ENCODE data around the gene MEF2A. TPM values are rescaled to one million over a fixed set of nuclear protein-coding genes. Genes with fewer than 3 reads are reported as not detected.

The MEF2A gene
- polyA plus RNA-seq, 3 donors, result 20.3 to 61.8 (median 33.5) TPM

- peaks cover 0 to 10% (median 6%) of the 10 kb centered on the region in 3 donors for H3K27me3 Mint-ChIP-seq (ENCODE audit: low read depth in 3 of 3)
- H3K4me1 ChIP-seq (ENCODE audit: control insufficient read depth in 1 of 2, insufficient read depth in 2 of 2, low read length in 2 of 2), result peaks cover 8% of the 10 kb centered on the region in 2 donors
- intact Hi-C loops (cut with micrococcal nuclease), result no loop called here
- no peak for TF ChIP-seq CTCF (IDR thresholded peaks at IDR 0.05)
- no peaks in the 10 kb centered on the region for H3K79me2 ChIP-seq (ENCODE audit: insufficient read depth, low read length)
- no peak overlapping the region for H3K4me3 Mint-ChIP-seq
- no peak overlapping the region for H2AFZ ChIP-seq (ENCODE audit: insufficient read depth, low read depth, low read length, poor library complexity, severe bottlenecking)
- H3K4me1 Mint-ChIP-seq, result peaks cover 13% of the 10 kb centered on the region
- peaks cover 18% of the 10 kb centered on the region in 2 donors for H3K36me3 Mint-ChIP-seq
- H3K4me3 ChIP-seq (replicated peaks in 1 of 3; ENCODE audit: low read depth in 2 of 3, low read length in 3 of 3), result no peak overlapping the region
- no peak overlapping the region for H3K27ac Mint-ChIP-seq
- no peak overlapping the region for H3K27ac ChIP-seq (ENCODE audit: low read depth in 1 of 2, low read length in 2 of 2)
- 87% methylated on average over 4 of the region's 7 CpGs for WGBS (ENCODE audit: insufficient coverage)
- peaks cover 0 to 9% of the 10 kb centered on the region in 2 donors for H3K27me3 ChIP-seq (ENCODE audit: control insufficient read depth in 2 of 2, insufficient read depth in 2 of 2, low read length in 2 of 2)
- peaks cover 2 to 7% of the 10 kb centered on the region in 2 donors for H3K36me3 ChIP-seq (replicated peaks in 1 of 2; ENCODE audit: control insufficient read depth in 1 of 2, insufficient read depth in 2 of 2, low read length in 2 of 2)
- H3K4me2 ChIP-seq (replicated peaks; ENCODE audit: extremely low read depth, low read length, poor library complexity, severe bottlenecking), result no peak overlapping the region
- no peaks in the 10 kb centered on the region for H4K20me1 ChIP-seq (ENCODE audit: insufficient read depth, low read length)
- H3K9ac ChIP-seq (ENCODE audit: insufficient read depth, low read length, poor library complexity, severe bottlenecking), result no peak overlapping the region
- peaks cover 0 to 13% (median 4%) of the 10 kb centered on the region in 7 donors for H3K9me3 Mint-ChIP-seq
- DNase-seq, result no peak
- H3K9me3 ChIP-seq (replicated peaks in 1 of 2; ENCODE audit: control insufficient read depth in 1 of 2, insufficient read depth in 1 of 2, low read length in 2 of 2), result peaks cover 0 to 6% of the 10 kb centered on the region in 2 donors
These were observed 161.9 kb downstream of the MEF2A start for GRCh38 chr15:99727733-99728132.

GRCh38 chr15:99728916-99729315 lies 163.1 kb downstream of the MEF2A start:
- no peak overlapping the region for H3K4me3 ChIP-seq (replicated peaks in 1 of 3; ENCODE audit: low read depth in 2 of 3, low read length in 3 of 3)
- peaks cover 12 to 15% of the 10 kb centered on the region in 2 donors for H3K4me1 ChIP-seq (ENCODE audit: control insufficient read depth in 1 of 2, insufficient read depth in 2 of 2, low read length in 2 of 2)
- no peak overlapping the region for H3K27ac ChIP-seq (ENCODE audit: low read depth in 1 of 2, low read length in 2 of 2)
- H2AFZ ChIP-seq (ENCODE audit: insufficient read depth, low read depth, low read length, poor library complexity, severe bottlenecking), result no peak overlapping the region
- peaks cover 0 to 13% (median 4%) of the 10 kb centered on the region in 7 donors for H3K9me3 Mint-ChIP-seq
- H3K27ac Mint-ChIP-seq, result no peak overlapping the region
- H3K4me1 Mint-ChIP-seq, result peaks cover 17% of the 10 kb centered on the region
- no peak overlapping the region for H3K9ac ChIP-seq (ENCODE audit: insufficient read depth, low read length, poor library complexity, severe bottlenecking)
- peaks cover 0 to 9% of the 10 kb centered on the region in 2 donors for H3K27me3 ChIP-seq (ENCODE audit: control insufficient read depth in 2 of 2, insufficient read depth in 2 of 2, low read length in 2 of 2)
- peaks cover 18% of the 10 kb centered on the region in 2 donors for H3K36me3 Mint-ChIP-seq
- no peak overlapping the region for H3K4me2 ChIP-seq (replicated peaks; ENCODE audit: extremely low read depth, low read length, poor library complexity, severe bottlenecking)
- intact Hi-C loops (cut with micrococcal nuclease), result no loop called here
- no peak for TF ChIP-seq CTCF (IDR thresholded peaks at IDR 0.05)
- no peak overlapping the region for H3K4me3 Mint-ChIP-seq
- no peak for DNase-seq
- H3K27me3 Mint-ChIP-seq (ENCODE audit: low read depth in 3 of 3), result peaks cover 0 to 10% (median 6%) of the 10 kb centered on the region in 3 donors
- H3K36me3 ChIP-seq (replicated peaks in 1 of 2; ENCODE audit: control insufficient read depth in 1 of 2, insufficient read depth in 2 of 2, low read length in 2 of 2), result peaks cover 2 to 7% of the 10 kb centered on the region in 2 donors
- H3K9me3 ChIP-seq (replicated peaks in 1 of 2; ENCODE audit: control insufficient read depth in 1 of 2, insufficient read depth in 1 of 2, low read length in 2 of 2), result peaks cover 0 to 6% of the 10 kb centered on the region in 2 donors
- no peaks in the 10 kb centered on the region for H3K79me2 ChIP-seq (ENCODE audit: insufficient read depth, low read length)
- no peaks in the 10 kb centered on the region for H4K20me1 ChIP-seq (ENCODE audit: insufficient read depth, low read length)
- WGBS (ENCODE audit: insufficient coverage), result 99% methylated on average over 6 of the region's 6 CpGs
